HG03342 (cell line): ENCODE results near the gene ZNF502.
"Not testable (repeated sequence)": the region's sequence is repeated elsewhere in the genome, so short reads cannot be mapped to it uniquely, and the experiment has no call there.

Experiments used
- ATAC-seq: cut with Tn5 transposase; IDR thresholded peaks from one replicate; pipeline ENCODE4 v1.9.1; 2021; ENCODE audit warnings: mild to moderate bottlenecking, moderate library complexity; ENCODE audit not compliant: unreplicated experiment

ZNF502 gene

DNA sequence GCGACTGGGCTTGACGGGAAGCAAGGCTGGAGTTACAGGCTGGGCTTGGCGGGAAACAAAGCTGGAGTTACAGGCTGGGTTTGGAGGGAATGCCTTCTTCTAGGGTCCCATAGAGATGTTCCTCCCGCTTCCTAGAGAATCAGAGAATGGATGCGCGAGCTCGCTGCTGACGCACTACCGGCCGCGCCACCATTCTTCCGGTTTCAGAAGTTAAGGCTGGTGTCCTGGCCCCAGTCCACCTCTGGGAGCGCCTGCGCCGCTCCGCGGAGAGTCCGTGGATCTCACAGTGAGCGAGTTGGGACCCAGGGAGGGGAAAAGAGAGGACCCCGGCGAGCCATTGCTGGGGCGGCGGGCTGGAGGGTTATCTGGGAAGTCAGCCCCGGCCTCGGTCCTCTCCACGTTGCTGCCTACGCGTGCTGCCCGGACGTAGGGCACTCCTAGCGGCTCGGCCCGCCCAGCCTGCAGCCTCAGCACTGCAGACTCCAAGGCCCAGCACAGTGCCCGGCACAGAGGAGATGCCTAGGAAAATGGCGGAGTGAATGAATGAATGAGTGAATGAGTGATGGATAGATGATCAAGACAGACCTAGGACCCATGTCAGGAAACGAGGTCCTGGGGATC is at the start of gene ZNF502:
TSS of gene ZNF502 (plus strand) at position 206 of the 621 bp plus-strand sequence. CDS start 7,602 bp downstream, outside the sequence.
- no peak for ATAC-seq

DNA sequence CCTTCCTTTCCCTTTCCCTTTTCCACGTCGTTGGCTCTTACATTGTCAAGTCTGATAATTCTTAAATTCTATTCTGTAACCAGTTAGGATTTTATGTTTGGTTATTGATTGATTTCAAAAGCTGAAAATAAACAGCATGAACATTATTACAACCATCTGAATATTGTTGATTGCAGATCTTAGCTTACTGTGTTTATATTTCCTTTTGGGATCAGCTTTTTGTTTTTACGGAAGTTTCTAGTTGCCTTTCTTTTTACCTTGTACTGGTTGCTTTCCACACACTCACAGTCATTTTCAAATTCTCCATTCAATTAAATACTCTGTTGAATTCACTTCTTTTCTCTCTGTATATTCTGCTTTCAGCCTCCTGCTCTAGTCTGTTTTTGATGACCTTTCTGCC is 47.3 kb upstream of the ZNF502 start:
- no peak for ATAC-seq

DNA sequence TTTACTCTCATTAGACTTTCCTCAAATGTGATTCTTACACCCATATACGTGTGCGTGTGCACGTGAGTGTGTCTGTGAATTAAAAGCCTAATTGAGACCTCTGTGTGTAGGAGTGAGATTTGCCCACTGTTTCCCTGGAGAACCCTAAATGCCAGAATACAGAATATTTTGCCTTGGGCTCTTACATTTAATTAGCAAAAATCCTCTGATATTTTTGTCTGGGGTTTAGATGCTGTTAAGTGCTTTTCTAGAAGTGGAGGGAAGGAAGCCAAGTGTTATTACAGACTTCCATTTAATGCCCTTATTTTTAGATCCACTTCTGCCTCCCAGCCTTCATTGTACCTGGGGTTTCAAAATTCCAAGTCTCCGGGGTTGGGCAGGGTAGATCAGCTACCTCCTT is 46.1 kb upstream of the ZNF502 start:
- ATAC-seq = no peak

DNA sequence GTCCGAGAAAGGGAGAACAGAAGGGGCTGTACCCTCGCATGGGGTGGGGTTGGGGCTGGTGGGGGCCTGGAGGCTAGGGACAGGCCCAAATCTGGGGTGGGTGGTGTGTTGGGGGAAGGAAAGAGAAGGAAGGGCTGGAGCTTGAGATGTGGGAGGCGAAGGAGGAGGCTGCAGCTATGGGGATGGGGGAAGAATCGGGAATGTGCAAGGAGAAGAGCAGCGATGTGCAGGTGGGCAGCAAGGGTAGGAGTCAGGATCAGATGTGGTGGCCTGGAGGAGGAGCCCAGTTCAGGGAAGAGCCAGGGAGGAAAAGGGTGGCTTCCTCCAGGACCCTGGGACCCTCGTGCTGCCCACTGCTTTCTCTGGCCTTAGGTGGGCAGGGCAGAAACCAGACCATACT is 42.7 kb upstream of the ZNF502 start:
- no peak for ATAC-seq

DNA sequence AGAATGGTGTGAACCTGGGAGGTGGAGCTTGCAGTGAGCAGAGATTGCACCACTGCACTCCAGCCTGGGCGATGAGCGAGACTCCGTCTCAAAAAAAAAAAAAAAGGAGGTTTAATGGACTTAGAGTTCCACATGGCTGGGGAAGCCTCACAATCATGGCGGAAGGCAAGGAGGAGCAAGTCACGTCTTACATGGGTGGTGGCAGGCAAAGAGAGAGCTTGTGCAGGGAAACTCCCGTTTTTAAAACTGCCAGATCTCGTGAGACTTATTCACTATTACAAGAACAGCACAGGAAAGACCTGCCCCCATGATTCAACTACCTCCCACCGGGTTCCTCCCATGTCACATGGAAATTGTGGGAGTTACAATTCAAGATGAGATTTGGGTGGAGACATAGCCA is 39.0 kb upstream of the ZNF502 start:
- not testable (repeated sequence) for ATAC-seq

DNA sequence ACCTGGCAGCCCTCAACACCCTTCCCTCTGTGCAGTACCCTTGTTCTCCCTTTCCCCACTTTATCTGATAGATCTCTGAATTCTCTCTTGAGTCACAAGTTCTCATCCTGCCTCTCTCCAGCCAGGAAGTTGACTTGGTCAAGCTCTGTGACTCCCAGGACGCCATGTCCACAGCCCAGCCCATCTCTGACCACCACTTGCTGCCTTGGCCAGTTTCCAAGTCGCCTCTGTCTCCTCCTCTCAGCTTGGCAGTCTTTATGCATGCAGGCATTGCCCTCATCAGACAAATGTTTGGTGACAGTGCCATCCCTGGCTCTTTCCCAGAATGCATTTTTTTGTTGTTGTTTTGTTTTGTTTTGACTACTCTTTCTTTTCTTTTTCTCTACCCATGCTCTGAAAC is 38.2 kb upstream of the ZNF502 start:
- ATAC-seq = no peak

DNA sequence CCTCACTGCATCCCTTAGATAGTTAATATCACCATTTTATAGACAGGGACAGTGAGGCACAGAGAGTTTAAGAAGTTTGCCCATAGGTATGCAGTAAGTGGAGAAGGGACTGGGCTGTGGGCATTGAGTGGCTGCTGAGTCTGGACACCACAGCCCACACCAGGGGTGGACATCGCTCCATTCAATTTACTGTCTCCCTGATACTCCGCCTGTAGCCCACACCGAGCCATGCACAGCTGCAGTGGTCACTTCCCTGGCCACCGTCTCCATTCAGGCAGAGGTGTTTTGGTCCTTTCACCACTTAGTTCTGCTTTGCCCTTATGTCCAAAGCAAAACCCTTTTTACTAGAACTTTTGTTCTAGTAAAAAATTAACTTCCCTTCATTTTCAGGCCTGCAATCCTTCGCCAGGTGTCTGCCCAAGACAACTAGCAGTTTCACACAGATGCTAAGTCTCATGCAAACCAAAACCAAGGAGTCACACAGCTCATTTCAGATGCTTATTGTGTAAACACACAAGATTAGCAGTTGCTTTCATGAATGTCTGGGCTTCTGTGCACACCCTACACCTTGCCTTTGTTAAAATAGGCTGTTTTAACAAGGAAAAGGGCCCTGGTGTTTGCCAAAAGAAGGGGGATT is 33.9 kb upstream of the ZNF502 start:
- no peak for ATAC-seq

DNA sequence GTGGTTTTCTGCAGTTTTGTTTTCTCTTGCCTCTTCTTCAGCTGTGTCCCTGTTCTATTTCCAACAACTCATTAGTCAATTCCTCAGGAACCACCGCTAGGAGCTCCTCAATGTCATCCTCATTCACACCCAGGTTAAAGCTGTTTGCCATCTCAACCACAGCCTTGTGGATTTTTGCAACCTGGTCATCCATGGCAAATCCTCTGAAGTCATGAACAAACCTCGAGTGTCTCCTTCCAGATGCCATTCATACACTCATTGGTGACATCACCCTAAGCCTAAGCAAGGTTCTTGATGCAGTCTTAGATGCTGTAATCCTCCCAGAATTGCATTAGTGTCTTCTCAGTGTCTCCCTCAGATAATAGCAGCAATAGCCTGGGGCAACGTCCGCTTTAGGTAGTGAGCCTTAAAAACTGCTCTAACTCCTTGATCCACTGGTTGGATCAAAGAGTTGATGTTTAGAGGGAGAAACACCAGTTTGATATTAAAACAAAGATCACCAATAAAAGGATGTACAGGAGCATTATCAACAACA is 31.5 kb upstream of the ZNF502 start:
- no peak for ATAC-seq

DNA sequence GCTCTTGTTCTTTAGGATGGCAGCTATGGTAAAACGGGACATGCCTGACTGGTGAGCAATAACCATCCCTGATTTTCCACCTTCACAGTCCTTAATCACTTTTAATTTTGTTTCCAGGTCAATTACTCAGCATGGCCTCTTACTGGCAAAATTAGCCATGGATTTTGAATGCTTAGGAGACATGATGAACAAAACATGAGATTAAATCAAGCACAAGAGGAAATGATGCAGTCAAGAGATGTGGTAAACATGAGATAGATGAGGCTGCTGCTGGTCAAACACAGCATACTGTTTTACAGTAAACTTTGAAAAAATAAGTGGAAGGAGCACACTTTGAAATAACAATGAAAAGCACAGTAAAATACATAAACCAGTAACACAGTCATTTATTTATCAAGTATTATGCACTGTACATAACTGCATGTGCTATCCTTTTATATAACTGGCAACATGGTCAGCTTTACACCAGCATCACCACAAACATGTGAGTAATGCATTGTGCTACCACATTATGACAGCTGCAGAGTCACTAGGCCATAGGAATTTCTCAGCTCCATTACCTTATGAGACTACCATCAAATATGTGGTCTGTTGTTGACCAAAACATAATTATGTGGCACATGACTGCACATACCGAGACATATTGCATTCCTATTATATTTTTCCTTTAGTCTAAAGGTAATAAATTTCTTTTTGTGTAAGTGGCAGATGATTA is 30.1 kb upstream of the ZNF502 start:
- no peak for ATAC-seq

DNA sequence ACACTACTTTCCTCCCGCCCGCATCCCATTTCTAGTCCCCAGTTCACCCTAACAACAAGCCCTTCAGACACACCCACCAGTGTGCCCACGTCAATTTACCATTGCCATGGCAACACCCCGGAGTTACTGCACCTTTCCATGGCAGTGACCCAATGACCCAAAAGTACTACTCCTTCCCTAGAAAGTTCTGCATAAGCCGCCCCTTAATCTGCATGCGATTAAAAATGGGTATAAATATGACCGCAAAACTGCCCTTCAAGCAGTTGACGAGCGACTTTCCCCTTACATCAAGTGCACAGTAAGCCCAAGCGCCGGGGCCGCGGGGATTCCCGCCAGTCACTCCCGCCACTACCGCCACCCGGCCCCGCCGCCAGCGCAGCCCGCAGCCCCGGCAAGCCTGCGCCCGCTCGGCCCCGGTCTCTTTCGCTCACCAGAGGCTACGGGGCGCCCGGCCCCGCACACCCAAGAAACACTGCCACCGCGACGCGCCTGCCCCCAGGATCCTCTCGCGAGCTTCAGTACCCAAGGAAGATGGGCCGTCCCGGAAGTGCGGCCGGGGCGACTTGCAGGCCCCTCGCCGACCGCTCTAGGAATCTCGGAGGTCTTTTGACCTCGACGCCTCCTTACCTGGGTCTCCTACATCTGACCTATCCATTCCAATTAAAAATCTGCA is 27.2 kb upstream of the ZNF502 start:
- peak; percentile 62 for ATAC-seq

DNA sequence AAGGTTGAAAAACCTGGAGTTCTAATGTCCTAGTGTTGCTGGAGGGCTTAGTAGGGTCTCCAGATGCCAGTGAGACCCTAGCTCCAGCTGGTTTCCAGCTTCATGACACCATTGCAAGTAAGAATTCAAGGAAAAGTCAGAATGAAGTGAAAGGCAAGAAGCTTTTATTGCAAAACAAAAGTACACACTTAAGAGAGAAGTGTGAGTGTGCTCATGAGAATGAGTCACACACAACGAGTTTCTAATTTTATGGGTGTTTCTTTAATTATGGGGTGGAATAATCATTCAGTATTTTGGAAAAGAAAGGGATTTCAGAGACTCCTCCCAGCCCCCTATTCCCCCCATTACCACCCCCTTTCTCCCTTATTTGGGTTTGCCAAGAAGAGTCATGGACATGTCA is 24.6 kb upstream of the ZNF502 start:
- no peak for ATAC-seq

DNA sequence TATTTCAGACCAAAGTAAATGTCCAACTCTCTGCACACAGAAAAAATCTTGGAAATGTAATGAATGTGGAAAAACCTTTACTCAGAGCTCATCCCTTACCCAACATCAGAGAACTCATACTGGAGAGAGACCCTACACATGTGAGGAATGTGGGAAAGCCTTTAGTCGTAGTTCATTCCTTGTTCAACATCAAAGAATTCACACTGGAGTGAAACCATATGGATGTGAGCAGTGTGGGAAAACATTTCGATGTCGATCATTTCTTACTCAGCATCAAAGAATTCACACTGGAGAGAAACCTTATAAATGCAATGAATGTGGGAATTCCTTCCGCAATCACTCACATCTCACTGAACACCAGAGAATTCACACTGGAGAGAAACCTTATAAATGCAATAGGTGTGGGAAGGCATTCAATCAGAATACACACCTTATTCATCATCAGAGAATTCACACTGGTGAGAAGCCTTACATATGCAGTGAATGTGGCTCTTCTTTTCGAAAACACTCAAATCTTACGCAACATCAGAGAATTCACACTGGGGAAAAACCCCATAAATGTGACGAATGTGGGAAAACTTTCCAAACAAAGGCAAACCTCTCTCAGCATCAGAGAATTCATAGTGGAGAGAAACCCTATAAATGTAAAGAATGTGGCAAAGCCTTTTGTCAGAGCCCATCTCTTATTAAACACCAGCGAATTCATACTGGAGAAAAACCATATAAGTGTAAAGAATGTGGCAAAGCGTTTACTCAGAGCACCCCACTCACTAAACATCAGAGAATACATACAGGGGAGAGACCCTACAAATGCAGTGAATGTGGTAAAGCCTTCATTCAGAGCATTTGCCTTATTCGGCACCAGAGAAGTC is 9.0 kb downstream of the ZNF502 start:
- ATAC-seq = no peak

DNA sequence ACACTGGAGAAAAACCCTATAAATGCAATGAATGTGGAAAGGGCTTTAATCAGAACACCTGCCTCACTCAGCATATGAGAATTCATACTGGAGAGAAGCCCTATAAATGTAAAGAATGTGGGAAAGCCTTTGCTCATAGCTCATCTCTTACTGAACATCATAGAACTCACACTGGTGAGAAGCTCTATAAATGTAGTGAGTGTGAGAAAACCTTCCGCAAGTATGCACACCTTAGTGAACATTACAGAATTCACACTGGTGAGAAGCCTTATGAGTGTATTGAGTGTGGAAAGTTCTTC is 9.6 kb downstream of the ZNF502 start:
- no peak for ATAC-seq

DNA sequence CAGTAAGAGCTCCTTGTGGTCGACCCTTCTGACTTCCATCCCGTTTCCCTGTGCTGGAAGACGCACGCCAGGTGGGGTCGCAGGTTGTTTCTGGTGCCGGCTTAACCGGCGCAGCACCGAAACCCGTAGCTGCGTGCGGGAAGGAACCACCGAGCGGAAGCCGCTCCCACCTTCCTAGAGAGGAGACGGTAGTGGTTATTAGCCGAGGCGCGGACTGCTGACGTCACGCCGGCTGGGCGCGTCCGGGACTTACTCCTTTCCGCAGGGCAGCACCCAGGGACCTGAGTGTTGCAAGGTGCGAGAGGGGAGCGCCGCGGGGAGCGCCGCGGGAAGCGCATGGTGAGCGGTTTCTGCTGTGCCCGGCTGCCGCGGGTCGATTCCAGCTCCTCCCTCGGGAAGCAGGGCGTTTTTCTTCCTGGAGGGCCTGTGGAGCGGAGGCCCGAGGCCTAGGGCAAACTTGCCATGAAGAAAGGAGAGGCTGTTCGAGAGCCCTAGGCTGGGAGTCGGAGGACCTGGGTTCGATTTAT is 17.0 kb downstream of the ZNF502 start, which contains the start of gene ZNF501:
TSS of gene ZNF501 (plus strand) at position 252 of the 527 bp plus-strand sequence. CDS start 4,787 bp downstream, outside the sequence.
- ATAC-seq = peak; percentile 94

DNA sequence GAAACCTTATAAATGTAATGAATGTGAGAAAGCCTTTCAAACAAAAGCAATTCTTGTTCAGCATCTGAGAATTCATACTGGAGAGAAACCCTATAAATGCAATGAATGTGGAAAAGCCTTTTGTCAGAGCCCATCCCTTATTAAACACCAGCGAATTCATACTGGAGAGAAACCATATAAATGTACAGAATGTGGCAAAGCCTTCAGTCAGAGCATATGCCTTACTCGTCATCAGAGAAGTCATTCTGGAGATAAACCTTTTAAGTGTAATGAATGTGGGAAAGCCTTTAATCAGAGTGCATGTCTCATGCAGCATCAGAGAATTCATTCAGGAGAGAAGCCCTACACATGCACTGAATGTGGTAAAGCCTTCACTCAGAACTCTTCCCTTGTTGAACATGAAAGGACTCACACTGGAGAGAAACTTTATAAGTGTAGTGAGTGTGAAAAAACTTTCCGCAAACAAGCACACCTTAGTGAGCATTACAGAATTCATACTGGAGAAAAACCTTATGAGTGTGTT is 22.2 kb downstream of the ZNF502 start:
- ATAC-seq = no peak

DNA sequence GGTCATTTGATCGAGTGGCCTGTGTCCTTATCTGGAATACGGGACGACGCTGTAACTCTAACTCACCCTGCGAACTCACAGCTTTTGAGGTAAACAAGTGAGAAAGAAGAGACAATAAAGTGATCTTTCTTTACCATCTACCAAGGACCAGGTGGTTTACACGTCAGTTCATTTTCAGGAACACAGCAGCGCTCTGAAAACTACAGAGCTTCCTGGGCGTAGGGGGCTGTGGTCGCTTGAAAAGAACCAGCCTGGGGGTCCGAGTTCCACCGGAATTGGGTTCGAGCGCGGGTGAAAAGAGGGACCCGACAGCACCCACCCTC is 48.6 kb downstream of the ZNF502 start:
- ATAC-seq = no peak

DNA sequence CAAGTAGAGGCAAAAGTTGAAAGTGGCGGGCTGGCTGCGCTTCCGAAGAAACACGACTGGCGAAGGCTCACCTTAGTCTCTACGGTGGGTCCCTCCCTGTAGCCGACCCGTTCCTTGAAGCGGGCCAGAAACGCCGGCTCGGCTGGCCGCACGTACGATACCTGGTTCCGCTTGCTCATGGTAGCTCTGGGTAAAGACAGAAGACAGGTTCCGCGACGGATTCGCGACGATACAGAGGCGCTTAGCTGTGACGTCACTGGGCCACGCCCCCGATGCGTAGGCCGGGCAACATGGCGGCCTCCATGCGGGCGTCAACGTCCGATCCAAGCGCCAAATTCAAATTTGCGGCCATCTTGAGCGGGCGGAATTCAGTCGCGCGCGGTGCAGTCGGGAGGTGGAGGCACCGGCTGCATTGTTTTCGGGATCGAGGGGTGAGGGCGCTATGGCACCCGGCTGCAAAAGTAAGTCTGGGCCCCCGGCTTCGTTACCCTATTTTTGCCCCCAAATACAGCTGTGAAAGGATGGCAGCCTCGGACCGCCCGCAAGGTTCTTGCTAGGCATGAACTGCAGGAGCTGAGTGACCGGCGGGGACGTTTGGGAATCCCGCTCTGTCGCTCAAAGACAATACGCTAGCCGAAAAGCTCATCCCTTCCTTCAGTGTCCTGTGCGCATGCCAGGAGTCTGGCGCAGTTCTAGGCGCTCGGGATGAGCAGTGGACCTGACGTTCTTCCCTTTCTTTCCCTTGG is 49.1 kb downstream of the ZNF502 start, which contains the start of the genes KIAA1143 and KIF15:
TSS of gene KIAA1143 (minus strand) at position 196 of the 746 bp plus-strand sequence. CDS start at position 179, 17 bp downstream.
TSS of gene KIF15 (plus strand) at position 371 of the 746 bp plus-strand sequence. CDS start at position 443, 72 bp downstream.
- ATAC-seq = peak; percentile 87

DNA sequence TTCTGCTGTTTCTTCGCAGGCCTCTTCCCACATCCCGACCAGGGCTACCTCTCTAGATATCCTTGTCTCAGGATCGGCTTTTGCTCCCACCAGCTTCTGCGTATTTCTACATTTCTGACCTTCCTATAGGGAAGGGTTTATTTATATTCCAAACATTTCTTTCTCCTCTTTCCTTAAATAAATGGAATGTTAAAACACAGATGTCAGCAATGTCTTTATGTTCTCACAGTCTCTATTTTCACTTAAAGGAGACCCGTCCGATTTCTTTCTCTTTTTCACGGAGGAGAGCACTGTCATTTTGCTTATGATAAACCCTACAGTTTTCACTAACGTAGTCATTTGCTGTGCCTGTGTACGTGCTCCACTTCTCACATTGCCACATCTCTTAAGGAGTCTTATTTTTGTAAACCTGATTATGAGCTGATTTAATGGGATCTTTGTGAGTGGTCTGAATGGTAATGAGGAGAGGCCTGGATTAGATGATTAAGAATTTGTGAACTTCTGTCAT is 49.8 kb downstream of the ZNF502 start:
- peak; percentile 20 for ATAC-seq

DNA sequence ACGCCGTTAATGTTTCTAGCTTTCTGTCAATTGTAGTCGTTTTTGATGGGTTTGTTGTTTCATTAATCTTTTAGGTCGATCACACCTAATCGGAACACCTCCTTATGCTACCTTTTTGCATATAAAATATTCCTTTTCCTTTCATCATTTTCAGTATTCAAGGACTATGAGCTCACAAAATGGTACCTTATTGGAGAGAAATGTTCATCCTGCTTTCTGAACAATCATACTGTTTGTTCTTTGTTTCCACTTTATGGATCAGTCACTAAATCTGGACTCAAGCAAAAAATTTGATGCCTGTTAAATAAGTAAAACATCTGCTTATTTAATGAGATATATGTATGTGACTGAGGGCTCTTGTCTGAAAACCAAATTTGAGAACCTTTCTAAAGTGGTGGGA is 50.2 kb downstream of the ZNF502 start:
- ATAC-seq = no peak
